GM12865 (cell line): Measurements from ENCODE around the gene DPF3.
"Not testable (repeated sequence)": the region's sequence is repeated elsewhere in the genome, so short reads cannot be mapped to it uniquely, and the experiment has no call there.

ENCODE experiments used
- DNase-seq: peaks from one replicate; pipeline ENCODE4 v3.0.0; 2010; ENCODE audit warnings: low read depth
- H3K4me3 ChIP-seq: 2 replicates; pipeline ENCODE4 v1.5.1; 2011; ENCODE audit warnings: mild to moderate bottlenecking, low read depth, low read length, control low read depth
- CTCF ChIP-seq: IDR thresholded peaks from 2 replicates; pipeline ENCODE4 v1.5.1; 2011; ENCODE audit warnings: low read length, control low read depth, low read depth, inconsistent platforms; ENCODE audit not compliant: insufficient read depth; ENCODE audit errors: missing control alignments

The DPF3 gene

GRCh38 chr14:72754949-72755348, 139.0 kb downstream of the DPF3 start:
- DNase-seq, result no peak
- no peak overlapping the region for H3K4me3 ChIP-seq
- no peak for TF ChIP-seq CTCF

- TF ChIP-seq CTCF, result no peak
- no peak overlapping the region for H3K4me3 ChIP-seq
- DNase-seq, result no peak
Observed at GRCh38 chr14:72753879-72754400, 140.0 kb downstream of the DPF3 start.

GRCh38 chr14:72753044-72753710, 140.7 kb downstream of the DPF3 start:
- no peak for TF ChIP-seq CTCF
- H3K4me3 ChIP-seq, result no peak overlapping the region
- DNase-seq, result no peak

- no peak for TF ChIP-seq CTCF
- DNase-seq, result peak; percentile 9
- H3K4me3 ChIP-seq, result no peak overlapping the region
Observed at GRCh38 chr14:72752034-72752412, 141.9 kb downstream of the DPF3 start.

GRCh38 chr14:72751276-72752033, 142.4 kb downstream of the DPF3 start:
- no peak for DNase-seq
- no peak for TF ChIP-seq CTCF
- no peak overlapping the region for H3K4me3 ChIP-seq

GRCh38 chr14:72748921-72749320, 145.0 kb downstream of the DPF3 start:
- DNase-seq, H3K4me3 ChIP-seq: not testable (repeated sequence)

- no peak overlapping the region for H3K4me3 ChIP-seq
Observed at GRCh38 chr14:72747652-72748051, 146.2 kb downstream of the DPF3 start.

More at GRCh38 chr14:72747652-72748051, 146.2 kb downstream of the DPF3 start:
- no peak for TF ChIP-seq CTCF
- no peak for DNase-seq
